ENCODE results near the gene SENP1. TPM values are rescaled to one million over a fixed set of nuclear protein-coding genes. Genes with fewer than 3 reads are reported as not detected.

SENP1 gene
- polyA plus RNA-seq, 1 donor from 2014 or later = 14.0 TPM

- no peak overlapping the region for H2AFZ ChIP-seq (ENCODE audit: low read depth, low read length)
- H3K9me2 ChIP-seq (ENCODE audit: insufficient read depth, low read length) = no peaks in the 10 kb centered on the region
- no peak overlapping the region for H3K9ac ChIP-seq (ENCODE audit: low read length)
- no peaks in the 10 kb centered on the region for H3K27me3 ChIP-seq (ENCODE audit: insufficient read depth, low read depth, low read length)
- no peaks in the 10 kb centered on the region for H3K9me3 ChIP-seq (ENCODE audit: low read length)
- H4K20me1 ChIP-seq (ENCODE audit: insufficient read depth) = no peaks in the 10 kb centered on the region
- H3K27ac ChIP-seq (ENCODE audit: low read length) = no peak overlapping the region
- H3K79me2 ChIP-seq (replicated peaks; ENCODE audit: insufficient read depth, low read length) = no peaks in the 10 kb centered on the region
- H3K4me3 ChIP-seq (ENCODE audit: low read length) = no peak overlapping the region
- H3K36me3 ChIP-seq (ENCODE audit: insufficient read depth, low read length) = no peaks in the 10 kb centered on the region
- TF ChIP-seq EZH2 (IDR thresholded peaks at IDR 0.05; ENCODE audit: borderline replicate concordance, insufficient read depth, low read length, poor library complexity, severe bottlenecking) = no peak
- no peak overlapping the region for H3K4me2 ChIP-seq (ENCODE audit: low read length)
- H3F3A ChIP-seq (ENCODE audit: insufficient read depth, low read length, poor library complexity, severe bottlenecking) = no peaks in the 10 kb centered on the region
These were observed 50.7 kb downstream of the SENP1 start for GRCh38 chr12:48054955-48055821.

- no peak for TF ChIP-seq RAD21 (conservative IDR thresholded peaks at IDR 0.05)
- no peak for TF ChIP-seq EP300 (conservative IDR thresholded peaks at IDR 0.05; ENCODE audit: poor library complexity, severe bottlenecking)
- no peak for TF ChIP-seq MXI1 (conservative IDR thresholded peaks at IDR 0.05; ENCODE audit: poor library complexity, severe bottlenecking)
- TF ChIP-seq SMC3 (conservative IDR thresholded peaks at IDR 0.05; ENCODE audit: poor library complexity) = no peak
- no peak for TF ChIP-seq CTCF (IDR thresholded peaks at IDR 0.05; ENCODE audit: poor library complexity, severe bottlenecking)
- TF ChIP-seq POLR2AphosphoS5 (IDR thresholded peaks at IDR 0.05) = no peak
- no peak for TF ChIP-seq EZH2 (IDR thresholded peaks at IDR 0.05; ENCODE audit: borderline replicate concordance, insufficient read depth, low read length, poor library complexity, severe bottlenecking)
- TF ChIP-seq TAF1 (IDR thresholded peaks at IDR 0.05; ENCODE audit: low read depth) = no peak
- no peak for TF ChIP-seq REST (IDR thresholded peaks at IDR 0.05; ENCODE audit: borderline replicate concordance)
- no peaks in the 10 kb centered on the region for H3K36me3 ChIP-seq (ENCODE audit: insufficient read depth, low read length)
- no peaks in the 10 kb centered on the region for H3K79me2 ChIP-seq (replicated peaks; ENCODE audit: insufficient read depth, low read length)
- H3K9ac ChIP-seq (ENCODE audit: low read length) = no peak overlapping the region
- no peaks in the 10 kb centered on the region for H3F3A ChIP-seq (ENCODE audit: insufficient read depth, low read length, poor library complexity, severe bottlenecking)
- H3K27me3 ChIP-seq (ENCODE audit: insufficient read depth, low read depth, low read length) = no peaks in the 10 kb centered on the region
- no peak overlapping the region for H2AFZ ChIP-seq (ENCODE audit: low read depth, low read length)
- H4K20me1 ChIP-seq (ENCODE audit: insufficient read depth) = no peaks in the 10 kb centered on the region
- no peak overlapping the region for H3K4me2 ChIP-seq (ENCODE audit: low read length)
- no peak overlapping the region for H3K4me3 ChIP-seq (ENCODE audit: low read length)
- H3K9me3 ChIP-seq (ENCODE audit: low read length) = no peaks in the 10 kb centered on the region
- H3K27ac ChIP-seq (ENCODE audit: low read length) = no peak overlapping the region
- no peaks in the 10 kb centered on the region for H3K9me2 ChIP-seq (ENCODE audit: insufficient read depth, low read length)
These were observed 52.0 kb downstream of the SENP1 start for GRCh38 chr12:48053883-48054282.
